Adipose tissue (tissue), 3 donors: Measurements from ENCODE around the gene TMEM163. TPM values are rescaled to one million over a fixed set of nuclear protein-coding genes. Genes with fewer than 3 reads are reported as not detected.
"Not testable (repeated sequence)": the region's sequence is repeated elsewhere in the genome, so short reads cannot be mapped to it uniquely, and the experiment has no call there.

Source experiments
- H3K27ac ChIP-seq: one replicate; pipeline ENCODE4 v1.5.1; 2013; ENCODE audit warnings: low read depth, low read length
- WGBS, 3 donors: extraction: QIAGEN DNeasy Blood & Tissue Kit; methylation state at CpG; one replicate each; pipeline ENCODE4 v1.1.7; 2013; 5-methylcytosine and 5-hydroxymethylcytosine counted together
- polyA plus RNA-seq, 3 donors: library from polyadenylated mRNA; stranded (reverse); fragments of 200-250 nt; gene quantifications; one replicate each; pipeline ENCODE4 v1.2.3, GENCODE V29; 2013
- donor health status: healthy with polysubstance abuse.
- donor health status: Bipolar disorder and iron deficiency.
- donor health status: healthy.

Gene TMEM163
- polyA plus RNA-seq, 3 donors = 1.5 to 36.4 (median 2.4) TPM

GRCh38 chr2:134726645-134727044 lies 7.8 kb upstream of the TMEM163 start:
- no peak overlapping the region for H3K27ac ChIP-seq

- no peak overlapping the region for H3K27ac ChIP-seq
Observed at GRCh38 chr2:134725876-134726275, 7.1 kb upstream of the TMEM163 start.

- WGBS, 3 donors = 92 to 96% (median 92%) methylated on average over 1 of the region's 1 CpG
- no peak overlapping the region for H3K27ac ChIP-seq
Observed at GRCh38 chr2:134724341-134724740, 5.5 kb upstream of the TMEM163 start.

GRCh38 chr2:134723742-134724141 lies 4.9 kb upstream of the TMEM163 start:
- not testable (repeated sequence) for H3K27ac ChIP-seq
- WGBS, 3 donors = 88 to 92% (median 90%) methylated on average over 2 of the region's 2 CpGs

- 66 to 79% (median 78%) methylated on average over 6 of the region's 6 CpGs for WGBS, 3 donors
- no peak overlapping the region for H3K27ac ChIP-seq
Observed at GRCh38 chr2:134722728-134723127, 3.9 kb upstream of the TMEM163 start.

GRCh38 chr2:134721596-134721995 lies 2.8 kb upstream of the TMEM163 start:
- 90 to 95% (median 92%) methylated on average over 4 of the region's 4 CpGs for WGBS, 3 donors
- no peak overlapping the region for H3K27ac ChIP-seq

- 0 to 1% (median 1%) methylated on average over 53 to 91 of the region's 91 CpGs for WGBS, 3 donors
- H3K27ac ChIP-seq = no peak overlapping the region
Observed at GRCh38 chr2:134718023-134718816, 580 bp downstream of the TMEM163 start.

GRCh38 chr2:134717286-134718022 lies 1.3 kb downstream of the TMEM163 start:
- WGBS, 3 donors = 26 to 45% (median 31%) methylated on average over 24 of the region's 24 CpGs

GRCh38 chr2:134716721-134717243 lies 2.0 kb downstream of the TMEM163 start:
- H3K27ac ChIP-seq = no peak overlapping the region
- 65 to 71% (median 70%) methylated on average over 8 of the region's 8 CpGs for WGBS, 3 donors

More at GRCh38 chr2:134717286-134718022, 1.3 kb downstream of the TMEM163 start:
- no peak overlapping the region for H3K27ac ChIP-seq

- 66 to 78% (median 68%) methylated on average over 4 of the region's 4 CpGs for WGBS, 3 donors
- no peak overlapping the region for H3K27ac ChIP-seq
Observed at GRCh38 chr2:134715932-134716643, 2.7 kb downstream of the TMEM163 start.

- no peak overlapping the region for H3K27ac ChIP-seq
- 86 to 94% (median 87%) methylated on average over 2 of the region's 2 CpGs for WGBS, 3 donors
Observed at GRCh38 chr2:134714228-134714627, 4.6 kb downstream of the TMEM163 start.

GRCh38 chr2:134713606-134714005 lies 5.2 kb downstream of the TMEM163 start:
- no peak overlapping the region for H3K27ac ChIP-seq
- 78 to 93% (median 84%) methylated on average over 1 of the region's 1 CpG for WGBS, 3 donors

- no peak overlapping the region for H3K27ac ChIP-seq
- WGBS, 3 donors = 41 to 74% (median 57%) methylated on average over 11 of the region's 11 CpGs
Observed at GRCh38 chr2:134713176-134713575, 5.6 kb downstream of the TMEM163 start.

- no peak overlapping the region for H3K27ac ChIP-seq
- WGBS, 3 donors = 50 to 86% (median 67%) methylated on average over 4 of the region's 4 CpGs
Observed at GRCh38 chr2:134712736-134713135, 6.1 kb downstream of the TMEM163 start.

GRCh38 chr2:134712299-134712698 lies 6.5 kb downstream of the TMEM163 start:
- no peak overlapping the region for H3K27ac ChIP-seq
- 25 to 55% (median 27%) methylated on average over 3 of the region's 3 CpGs for WGBS, 3 donors

- H3K27ac ChIP-seq = no peak overlapping the region
- 20 to 38% (median 24%) methylated on average over 3 of the region's 3 CpGs for WGBS, 3 donors
Observed at GRCh38 chr2:134711692-134712091, 7.1 kb downstream of the TMEM163 start.

- H3K27ac ChIP-seq = no peak overlapping the region
- 49 to 80% (median 76%) methylated on average over 5 of the region's 5 CpGs for WGBS, 3 donors
Observed at GRCh38 chr2:134707330-134707676, 11.5 kb downstream of the TMEM163 start.

- 22 to 61% (median 26%) methylated on average over 18 of the region's 18 CpGs for WGBS, 3 donors
- H3K27ac ChIP-seq = no peak overlapping the region
Observed at GRCh38 chr2:134706587-134707329, 12.0 kb downstream of the TMEM163 start.
